Smooth muscle cell (in vitro differentiated cells): ENCODE data around the gene COL9A2. TPM values are rescaled to one million over a fixed set of nuclear protein-coding genes. Genes with fewer than 3 reads are reported as not detected.

Source experiments
- DNase-seq: peaks from one replicate; lab custom pipeline; 2025; ENCODE audit not compliant: unreplicated experiment; lab: John Stamatoyannopoulos, UW
- H2AFZ ChIP-seq: fragments of 200-600 bp; sonication (generic); 2 replicates; pipeline ENCODE4 v1.6.0; 2016; ENCODE audit warnings: antibody characterized with exemption, low read depth, mild to moderate bottlenecking
- H3F3A ChIP-seq: fragments of 200-600 bp; sonication (generic); 2 replicates; pipeline ENCODE4 v1.6.0; 2017; ENCODE audit warnings: antibody characterized with exemption, low read depth
- H3K27ac ChIP-seq: fragments of 200-600 bp; sonication (generic); 2 replicates; pipeline ENCODE4 v1.5.1; 2016; ENCODE audit warnings: low read depth, mild to moderate bottlenecking
- H3K27me3 ChIP-seq: fragments of 200-600 bp; sonication (generic); 2 replicates; pipeline ENCODE4 v1.6.1; 2016; ENCODE audit warnings: low read depth, mild to moderate bottlenecking
- H3K36me3 ChIP-seq: fragments of 200-600 bp; sonication (generic); 2 replicates; pipeline ENCODE4 v1.5.1; 2016; ENCODE audit warnings: low read depth
- H3K4me1 ChIP-seq: fragments of 200-600 bp; sonication (generic); 2 replicates; pipeline ENCODE4 v1.5.1; 2016; ENCODE audit warnings: low read depth
- H3K4me2 ChIP-seq: fragments of 200-600 bp; sonication (generic); 2 replicates; pipeline ENCODE4 v1.6.0; 2016; ENCODE audit warnings: mild to moderate bottlenecking
- H3K4me3 ChIP-seq: fragments of 200-600 bp; sonication (generic); 2 replicates; pipeline ENCODE4 v1.5.1; 2016; ENCODE audit warnings: mild to moderate bottlenecking
- H3K79me2 ChIP-seq: fragments of 200-600 bp; sonication (generic); 2 replicates; pipeline ENCODE4 v1.6.0; 2016; ENCODE audit warnings: low read depth, mild to moderate bottlenecking
- H3K9ac ChIP-seq: fragments of 200-600 bp; sonication (generic); 2 replicates; pipeline ENCODE4 v1.6.0; 2016; ENCODE audit warnings: low read depth
- H3K9me3 ChIP-seq: fragments of 200-600 bp; sonication (generic); replicated peaks from 2 replicates; pipeline ENCODE4 v1.5.1; 2016; ENCODE audit warnings: low read depth
- H4K20me1 ChIP-seq: fragments of 200-600 bp; sonication (generic); 2 replicates; pipeline ENCODE4 v1.6.0; 2016; ENCODE audit warnings: low read depth
- WGBS: methylation state at CpG from one replicate; pipeline ENCODE4 v1.1.7; 2016; ENCODE audit warnings: low lambda C conversion rate; 5-methylcytosine and 5-hydroxymethylcytosine counted together
- polyA plus RNA-seq: library from polyadenylated mRNA; unstranded; fragments of >200 nt; fragmentation: Nextera tagmentation; extraction: Ambion mirVana; gene quantifications from 2 replicates; pipeline ENCODE4 v1.2.1, GENCODE V29; 2016
- total RNA-seq: library from RNA; depleted of rRNA; stranded (reverse); fragments of >200 nt; gene quantifications from 2 replicates; pipeline ENCODE4 v1.2.3, GENCODE V29; 2014
- TF ChIP-seq, protein P1 (sequence below): fragments of 200-600 bp; sonication (generic); IDR thresholded peaks from 2 replicates; pipeline ENCODE4 v1.5.1; 2017; ENCODE audit warnings: borderline replicate concordance, mild to moderate bottlenecking, antibody characterized with exemption; ENCODE audit not compliant: insufficient read depth, poor library complexity, severe bottlenecking

COL9A2 gene
- total and polyA plus RNA-seq, 2 experiments from 2014 or later, result 8.0 to 24.5 TPM

- Histone ChIP-seq H3K4me3 (no peak overlapping the region), H3F3A (no peaks in the 10 kb centered on the region), H3K9ac (no peak overlapping the region), H3K4me1 (peaks cover 7% of the 10 kb centered on the region), H3K36me3 (no peaks in the 10 kb centered on the region), H3K79me2 (no peaks in the 10 kb centered on the region), H3K27me3 (no peaks in the 10 kb centered on the region), H3K4me2 (no peak overlapping the region), H2AFZ (no peak overlapping the region), H3K27ac (no peak overlapping the region), H3K9me3 (no peaks in the 10 kb centered on the region), H4K20me1 (no peaks in the 10 kb centered on the region)
- TF ChIP-seq, protein P1, sequence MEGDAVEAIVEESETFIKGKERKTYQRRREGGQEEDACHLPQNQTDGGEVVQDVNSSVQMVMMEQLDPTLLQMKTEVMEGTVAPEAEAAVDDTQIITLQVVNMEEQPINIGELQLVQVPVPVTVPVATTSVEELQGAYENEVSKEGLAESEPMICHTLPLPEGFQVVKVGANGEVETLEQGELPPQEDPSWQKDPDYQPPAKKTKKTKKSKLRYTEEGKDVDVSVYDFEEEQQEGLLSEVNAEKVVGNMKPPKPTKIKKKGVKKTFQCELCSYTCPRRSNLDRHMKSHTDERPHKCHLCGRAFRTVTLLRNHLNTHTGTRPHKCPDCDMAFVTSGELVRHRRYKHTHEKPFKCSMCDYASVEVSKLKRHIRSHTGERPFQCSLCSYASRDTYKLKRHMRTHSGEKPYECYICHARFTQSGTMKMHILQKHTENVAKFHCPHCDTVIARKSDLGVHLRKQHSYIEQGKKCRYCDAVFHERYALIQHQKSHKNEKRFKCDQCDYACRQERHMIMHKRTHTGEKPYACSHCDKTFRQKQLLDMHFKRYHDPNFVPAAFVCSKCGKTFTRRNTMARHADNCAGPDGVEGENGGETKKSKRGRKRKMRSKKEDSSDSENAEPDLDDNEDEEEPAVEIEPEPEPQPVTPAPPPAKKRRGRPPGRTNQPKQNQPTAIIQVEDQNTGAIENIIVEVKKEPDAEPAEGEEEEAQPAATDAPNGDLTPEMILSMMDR, result no peak
- DNase-seq, result no peak
- 95% methylated on average over 6 of the region's 6 CpGs for WGBS
Measured at GRCh38 chr1:40307186-40307585, 9.9 kb downstream of the COL9A2 start.

GRCh38 chr1:40306296-40306695, 10.8 kb downstream of the COL9A2 start:
- no peaks in the 10 kb centered on the region for H3K79me2 ChIP-seq
- no peaks in the 10 kb centered on the region for H3K27me3 ChIP-seq
- no peaks in the 10 kb centered on the region for H3K9me3 ChIP-seq
- no peak overlapping the region for H3K27ac ChIP-seq
- no peaks in the 10 kb centered on the region for H3K36me3 ChIP-seq
- no peak overlapping the region for H3K4me2 ChIP-seq
- H3K4me1 ChIP-seq, result peaks cover 7% of the 10 kb centered on the region
- no peak for DNase-seq
- no peak overlapping the region for H2AFZ ChIP-seq
- H4K20me1 ChIP-seq, result no peaks in the 10 kb centered on the region
- no peak overlapping the region for H3K4me3 ChIP-seq
- TF ChIP-seq, protein P1, result no peak
- WGBS, result 88% methylated on average over 4 of the region's 4 CpGs
- no peak overlapping the region for H3K9ac ChIP-seq
- H3F3A ChIP-seq, result no peaks in the 10 kb centered on the region

GRCh38 chr1:40305871-40306270, 11.2 kb downstream of the COL9A2 start:
- Histone ChIP-seq H3K79me2 (no peaks in the 10 kb centered on the region), H3K36me3 (no peaks in the 10 kb centered on the region), H3K4me3 (no peak overlapping the region), H3K4me1 (peaks cover 7% of the 10 kb centered on the region), H3K4me2 (no peak overlapping the region), H2AFZ (no peak overlapping the region), H3F3A (no peaks in the 10 kb centered on the region), H3K9me3 (no peaks in the 10 kb centered on the region), H3K27ac (no peak overlapping the region), H3K9ac (no peak overlapping the region), H4K20me1 (no peaks in the 10 kb centered on the region), H3K27me3 (no peaks in the 10 kb centered on the region)
- 81% methylated on average over 2 of the region's 2 CpGs for WGBS
- TF ChIP-seq, protein P1, result no peak
- DNase-seq, result no peak

GRCh38 chr1:40305451-40305850, 11.6 kb downstream of the COL9A2 start:
- DNase-seq, result no peak
- TF ChIP-seq, protein P1, result no peak

More at GRCh38 chr1:40305451-40305850, 11.6 kb downstream of the COL9A2 start:
- Histone ChIP-seq H3K9me3 (no peaks in the 10 kb centered on the region), H3F3A (no peaks in the 10 kb centered on the region), H3K9ac (no peak overlapping the region), H3K4me2 (no peak overlapping the region), H2AFZ (no peak overlapping the region), H3K4me1 (peaks cover 7% of the 10 kb centered on the region), H3K36me3 (no peaks in the 10 kb centered on the region), H3K27ac (peak overlapping the region; percentile 63), H3K79me2 (no peaks in the 10 kb centered on the region), H4K20me1 (no peaks in the 10 kb centered on the region), H3K4me3 (no peak overlapping the region), H3K27me3 (no peaks in the 10 kb centered on the region)
- WGBS, result 76% methylated on average over 5 of the region's 5 CpGs
